Panc1 (cell line): ENCODE data around the gene TNRC6B. TPM values are rescaled to one million over a fixed set of nuclear protein-coding genes. Genes with fewer than 3 reads are reported as not detected.

Experiments
- ATAC-seq: fragments of 200-7000 bp; cut with Tn5 transposase; 2 replicates; pipeline ENCODE4 v1.9.1; 2020; ENCODE audit warnings: mild to moderate bottlenecking, moderate library complexity
- BruUV-seq: library from RNA; stranded (reverse); fragments of 400-500 nt; replicated peaks from 2 replicates; lab custom pipeline; 2021; lab: Mats Ljungman, UMichigan
- CTCF ChIA-PET: fragments of 300-600 bp; sonication (Branson Sonifier 250); formaldehyde crosslinking; loops from one replicate; lab custom pipeline; 2022; ENCODE audit warnings: antibody characterized with exemption; lab: Charles Lee
- POLR2A ChIA-PET: fragments of 300-600 bp; sonication (Branson Sonifier 250); formaldehyde crosslinking; loops from one replicate; lab custom pipeline; 2022; ENCODE audit warnings: antibody characterized with exemption; lab: Charles Lee
- DNase-seq: peaks from one replicate; pipeline ENCODE4 v3.0.0-alpha.2; 2010; ENCODE audit warnings: low read depth, low spot score
- H3K27ac ChIP-seq: 2 replicates; pipeline ENCODE4 v1.5.1; 2011; ENCODE audit warnings: mild to moderate bottlenecking, low read length, inconsistent platforms
- H3K27me3 ChIP-seq: fragments of 200-500 bp; sonication (Bioruptor generic); 2 replicates; pipeline ENCODE4 v1.6.0; 2014; ENCODE audit warnings: low read length, inconsistent platforms; ENCODE audit not compliant: control insufficient read depth, insufficient read depth
- H3K36me3 ChIP-seq: fragments of 200-500 bp; sonication (Bioruptor generic); 2 replicates; pipeline ENCODE4 v1.5.1; 2014; ENCODE audit warnings: inconsistent platforms, mild to moderate bottlenecking, low read length, moderate library complexity; ENCODE audit not compliant: control insufficient read depth, insufficient read depth
- H3K4me1 ChIP-seq: 2 replicates; pipeline ENCODE4 v1.5.1; 2011; ENCODE audit warnings: inconsistent platforms, mild to moderate bottlenecking, low read length, moderate library complexity; ENCODE audit not compliant: control insufficient read depth, insufficient read depth
- H3K4me3 ChIP-seq, 2 experiments: 2 replicates each; pipeline ENCODE4 v1.5.1; 2011 to 2012; ENCODE audit warnings: low read depth in 2 of 2, low read length in 2 of 2, mild to moderate bottlenecking in 2 of 2, inconsistent platforms in 1 of 2, moderate library complexity in 1 of 2
- H3K9me3 ChIP-seq: fragments of 200-500 bp; sonication (Bioruptor generic); 2 replicates; pipeline ENCODE4 v1.5.1; 2014; ENCODE audit warnings: low read depth, mild to moderate bottlenecking, inconsistent platforms, low read length, moderate library complexity; ENCODE audit not compliant: control insufficient read depth, insufficient read depth
- CTCF ChIP-seq: fragments of 450-650 bp; IDR thresholded peaks from 2 replicates; pipeline ENCODE4 v1.5.1; 2017; ENCODE audit warnings: mild to moderate bottlenecking
- POLR2AphosphoS5 ChIP-seq: IDR thresholded peaks from 2 replicates; pipeline ENCODE4 v1.6.1; 2012; ENCODE audit warnings: mild to moderate bottlenecking, low read depth, low read length, moderate library complexity
- SIN3A ChIP-seq: IDR thresholded peaks from 2 replicates; pipeline ENCODE4 v1.6.1; 2012; ENCODE audit warnings: low read depth, mild to moderate bottlenecking, low read length, moderate library complexity, borderline replicate concordance; ENCODE audit not compliant: insufficient read depth
- TCF7L2 ChIP-seq: IDR thresholded peaks from 2 replicates; pipeline ENCODE4 v1.6.1; 2011; ENCODE audit warnings: mild to moderate bottlenecking, low read depth, low read length, inconsistent platforms
- in situ Hi-C: cut with HindIII; loops from 2 replicates; pipeline ENCODE4 v1.10.0; 2016; ENCODE audit warnings: low sequenced_read_pairs, low pct_unique_long_range_greater_than_20kb
- intact Hi-C: fragments of 100-400 bp; cut with micrococcal nuclease; formaldehyde crosslinking; loops from one replicate; pipeline ENCODE4 v1.10.0; 2022; ENCODE audit not compliant: unreplicated experiment
- total RNA-seq: library from RNA; stranded (reverse); gene quantifications from one replicate; pipeline ENCODE4 v1.2.1, GENCODE V29; 2021; ENCODE audit not compliant: unreplicated experiment
- TF ChIP-seq, protein P1 (sequence below), 2 experiments: IDR thresholded peaks; 2 replicates each; pipeline ENCODE4 v1.6.1; 2011 to 2012; ENCODE audit warnings: low read depth in 2 of 2, control low read depth in 1 of 2, low read length in 1 of 2, mild to moderate bottlenecking in 1 of 2, moderate library complexity in 1 of 2; ENCODE audit not compliant: insufficient read depth in 1 of 2

Gene TNRC6B
- total RNA-seq, 1 experiment from 2014 or later = 30.7 TPM

GRCh38 chr22:40294696-40295095 lies 117.0 kb downstream of the TNRC6B start:
- H3K27ac ChIP-seq = no peak overlapping the region
- no peaks in the 10 kb centered on the region for H3K9me3 ChIP-seq
- CTCF ChIA-PET = no interaction called here
- no peaks in the 10 kb centered on the region for H3K27me3 ChIP-seq
- no peaks in the 10 kb centered on the region for H3K4me1 ChIP-seq
- no TSS peak for BruUV-seq
- ATAC-seq (no peak), DNase-seq (no peak)
- POLR2A ChIA-PET = no interaction called here
- no peak overlapping the region for H3K4me3 ChIP-seq
- intact Hi-C loops (no loop called here), in situ Hi-C loops (no loop called here)
- TF ChIP-seq CTCF (no peak), TCF7L2 (no peak), POLR2AphosphoS5 (no peak), SIN3A (no peak)
- TF ChIP-seq, protein P1, sequence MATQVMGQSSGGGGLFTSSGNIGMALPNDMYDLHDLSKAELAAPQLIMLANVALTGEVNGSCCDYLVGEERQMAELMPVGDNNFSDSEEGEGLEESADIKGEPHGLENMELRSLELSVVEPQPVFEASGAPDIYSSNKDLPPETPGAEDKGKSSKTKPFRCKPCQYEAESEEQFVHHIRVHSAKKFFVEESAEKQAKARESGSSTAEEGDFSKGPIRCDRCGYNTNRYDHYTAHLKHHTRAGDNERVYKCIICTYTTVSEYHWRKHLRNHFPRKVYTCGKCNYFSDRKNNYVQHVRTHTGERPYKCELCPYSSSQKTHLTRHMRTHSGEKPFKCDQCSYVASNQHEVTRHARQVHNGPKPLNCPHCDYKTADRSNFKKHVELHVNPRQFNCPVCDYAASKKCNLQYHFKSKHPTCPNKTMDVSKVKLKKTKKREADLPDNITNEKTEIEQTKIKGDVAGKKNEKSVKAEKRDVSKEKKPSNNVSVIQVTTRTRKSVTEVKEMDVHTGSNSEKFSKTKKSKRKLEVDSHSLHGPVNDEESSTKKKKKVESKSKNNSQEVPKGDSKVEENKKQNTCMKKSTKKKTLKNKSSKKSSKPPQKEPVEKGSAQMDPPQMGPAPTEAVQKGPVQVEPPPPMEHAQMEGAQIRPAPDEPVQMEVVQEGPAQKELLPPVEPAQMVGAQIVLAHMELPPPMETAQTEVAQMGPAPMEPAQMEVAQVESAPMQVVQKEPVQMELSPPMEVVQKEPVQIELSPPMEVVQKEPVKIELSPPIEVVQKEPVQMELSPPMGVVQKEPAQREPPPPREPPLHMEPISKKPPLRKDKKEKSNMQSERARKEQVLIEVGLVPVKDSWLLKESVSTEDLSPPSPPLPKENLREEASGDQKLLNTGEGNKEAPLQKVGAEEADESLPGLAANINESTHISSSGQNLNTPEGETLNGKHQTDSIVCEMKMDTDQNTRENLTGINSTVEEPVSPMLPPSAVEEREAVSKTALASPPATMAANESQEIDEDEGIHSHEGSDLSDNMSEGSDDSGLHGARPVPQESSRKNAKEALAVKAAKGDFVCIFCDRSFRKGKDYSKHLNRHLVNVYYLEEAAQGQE (IDR thresholded peaks at IDR 0.05; ENCODE audit: insufficient read depth in 1 of 2, low read depth in 2 of 2, low read length in 1 of 2) = no peak
- H3K36me3 ChIP-seq = no peaks in the 10 kb centered on the region; the same call in 1 of the 2 replicates

GRCh38 chr22:40300316-40300715 lies 122.6 kb downstream of the TNRC6B start:
- Histone ChIP-seq H3K27ac (no peak overlapping the region), H3K4me3 (no peak overlapping the region), H3K4me1 (no peaks in the 10 kb centered on the region), H3K36me3 (peaks cover 2% of the 10 kb centered on the region; the same call in 1 of the 2 replicates), H3K9me3 (no peaks in the 10 kb centered on the region), H3K27me3 (no peaks in the 10 kb centered on the region)
- ChIA-PET POLR2A (no interaction called here), CTCF (no interaction called here)
- intact Hi-C loops (no loop called here), in situ Hi-C loops (no loop called here)
- no TSS peak for BruUV-seq
- TF ChIP-seq SIN3A (no peak), TCF7L2 (no peak), CTCF (no peak), POLR2AphosphoS5 (no peak)
- TF ChIP-seq, protein P1 (IDR thresholded peaks at IDR 0.05; ENCODE audit: insufficient read depth in 1 of 2, low read depth in 2 of 2, low read length in 1 of 2) = no peak
- ATAC-seq = no peak
- no peak for DNase-seq
